GM12891 (cell line): Measurements from ENCODE around the gene ECSCR.

Source experiments
- PAX5 ChIP-seq: IDR thresholded peaks from 2 replicates; pipeline ENCODE4 v1.6.1; 2011; ENCODE audit warnings: low read length, moderate library complexity, mild to moderate bottlenecking; ENCODE audit not compliant: insufficient read depth, severe bottlenecking
- POLR2A ChIP-seq: IDR thresholded peaks from 2 replicates; pipeline ENCODE4 v1.6.1; 2011; ENCODE audit warnings: low read depth, low read length, control low read depth
- POLR2AphosphoS5 ChIP-seq: IDR thresholded peaks from 2 replicates; pipeline ENCODE4 v1.6.1; 2011; ENCODE audit warnings: low read depth, low read length, control low read depth
- SPI1 ChIP-seq: IDR thresholded peaks from 2 replicates; pipeline ENCODE4 v1.6.1; 2011; ENCODE audit warnings: low read depth, low read length, control low read depth
- TAF1 ChIP-seq: IDR thresholded peaks from 2 replicates; pipeline ENCODE4 v1.6.1; 2011; ENCODE audit warnings: low read depth, low read length, control low read depth

GRCh38 chr5:139401546-139401945 lies 61.0 kb downstream of the ECSCR start:
- TF ChIP-seq POLR2A (no peak), POLR2AphosphoS5 (no peak), TAF1 (no peak), SPI1 (no peak), PAX5 (no peak)
